ENCODE results near the gene SPATA21. TPM values are rescaled to one million over a fixed set of nuclear protein-coding genes. Genes with fewer than 3 reads are reported as not detected.

Gene SPATA21
- total and polyA plus RNA-seq, 10 of the 15 experiments (the other 5 are each of a cell fraction or from before 2014, with no cell fraction given) = 0.05 to 1.1 (median 0.24) TPM; not detected in 1

GRCh38 chr1:16376971-16377370 lies 60.3 kb downstream of the SPATA21 start (continued):
- TF ChIP-seq PRDM15 (CRISPR knock-in tag; IDR thresholded peaks at IDR 0.05) = no peak
- no peak for TF ChIP-seq EED (IDR thresholded peaks at IDR 0.05; ENCODE audit: low read depth)

GRCh38 chr1:16375521-16376340 lies 61.5 kb downstream of the SPATA21 start:
- TF ChIP-seq TCF3 (IDR thresholded peaks at IDR 0.05; ENCODE audit: borderline replicate concordance, insufficient read depth, low read depth, low read length) = no peak
- TF ChIP-seq E4F1 (IDR thresholded peaks at IDR 0.05; ENCODE audit: borderline replicate concordance, partially characterized antibody) = no peak
- no peak for TF ChIP-seq POLR2AphosphoS2 (IDR thresholded peaks at IDR 0.05; ENCODE audit: low read depth, low read length)
- no peak for TF ChIP-seq YBX1 (IDR thresholded peaks at IDR 0.05)
- no peak for TF ChIP-seq SMC3 (IDR thresholded peaks at IDR 0.05; ENCODE audit: borderline replicate concordance, low read length)
- no peak for TF ChIP-seq ZBTB33 (IDR thresholded peaks at IDR 0.05)
- no peak for TF ChIP-seq KDM1A (IDR thresholded peaks at IDR 0.05; ENCODE audit: borderline replicate concordance)
- TF ChIP-seq POLR2A (IDR thresholded peaks at IDR 0.05; ENCODE audit: low read depth, low read length) = no peak
- no peak for TF ChIP-seq STAT1 (conservative IDR thresholded peaks at IDR 0.05)
- Histone ChIP-seq H4K20me1 (ENCODE audit: control insufficient read depth, insufficient read depth) (peaks cover 25% of the 10 kb centered on the region), H2AFZ (ENCODE audit: control insufficient read depth, low read depth, low read length) (no peak overlapping the region), H3K4me2 (ENCODE audit: control insufficient read depth, insufficient read depth) (no peak overlapping the region), H3K27me3 (replicated peaks in 1 of 2; ENCODE audit: control insufficient read depth in 2 of 2, insufficient read depth in 2 of 2, low read length in 1 of 2) (no peaks in the 10 kb centered on the region), H3K27ac (ENCODE audit: control insufficient read depth, insufficient read depth) (no peak overlapping the region), H3K4me1 (ENCODE audit: control insufficient read depth, insufficient read depth, low read length) (peaks cover 9% of the 10 kb centered on the region), H3K4me3 (no peak overlapping the region), H3K36me3 (ENCODE audit: control insufficient read depth in 2 of 2, insufficient read depth in 2 of 2, low read length in 1 of 2) (peaks cover 4 to 5% of the 10 kb centered on the region in 2 experiments; a peak in 3 of 4 replicates), H3K79me2 (ENCODE audit: control insufficient read depth, insufficient read depth, low read length) (peaks cover 90% of the 10 kb centered on the region), H3K9ac (ENCODE audit: control insufficient read depth, insufficient read depth, low read length) (no peak overlapping the region), H3K9me3 (replicated peaks; ENCODE audit: control insufficient read depth, insufficient read depth, low read length) (no peaks in the 10 kb centered on the region)
- 83% methylated on average over 15 of the region's 15 CpGs for WGBS (ENCODE audit: insufficient coverage, insufficient replicate concordance, low lambda C conversion rate, missing lambda C conversion rate)
- ChIA-PET SMC1A (ENCODE audit: uncharacterized antibody, unreplicated experiment) (interaction anchor here (1.3 kb wide), 2 partner anchors 13 to 58 kb away, joined by 3 to 4 read pairs; no protein-coding TSS in a partner anchor), POLR2A (interaction anchor here (0.6 to 2.6 kb wide), 7 partner anchors 11 to 754 kb away, joined by 3 to 10 read pairs (median 3); no protein-coding TSS in a partner anchor), RAD21 (ENCODE audit: unreplicated experiment) (interaction anchor here (3.4 kb wide), 1 partner anchor 11 kb away, joined by 17 read pairs; no protein-coding TSS in a partner anchor), CTCF (interaction anchor here (0.5 to 1.9 kb wide), 6 partner anchors 8 to 105 kb away, joined by 3 to 7 read pairs (median 5); no protein-coding TSS in a partner anchor)
- DNase-seq (ENCODE audit: low read depth, low spot score) = no peak
- no peak for FAIRE-seq
- intact Hi-C loops (cut with micrococcal nuclease; ENCODE audit: unreplicated experiment) (no loop called here), in situ Hi-C loops (cut with MboI) (no loop called here)
- BruUV-seq (replicated peaks) = TSS peak; percentile 9
- no peak for ATAC-seq

Measured in GM12878 (cell line).